Retinal pigment epithelial cell (primary cell): ENCODE results near the gene ARHGEF26.

ENCODE experiments used
- DNase-seq: peaks from one replicate; pipeline ENCODE4 v3.0.0-alpha.2; 2010; ENCODE audit warnings: low read depth
- H3K4me3 ChIP-seq: 2 replicates; pipeline ENCODE4 v1.5.1; 2011; ENCODE audit warnings: mild to moderate bottlenecking, low read length, control low read depth, moderate library complexity
- CTCF ChIP-seq: conservative IDR thresholded peaks from 2 replicates; pipeline ENCODE4 v1.5.1; 2011; ENCODE audit warnings: low read depth, low read length, control low read depth, inconsistent platforms

Gene ARHGEF26

GRCh38 chr3:154129625-154130024 is 8.4 kb downstream of the ARHGEF26 start:
- TF ChIP-seq CTCF = no peak
- DNase-seq = no peak

GRCh38 chr3:154130540-154130939 is 9.3 kb downstream of the ARHGEF26 start:
- no peak for TF ChIP-seq CTCF
- no peak overlapping the region for H3K4me3 ChIP-seq
- DNase-seq = no peak

More at GRCh38 chr3:154129625-154130024, 8.4 kb downstream of the ARHGEF26 start:
- H3K4me3 ChIP-seq = no peak overlapping the region

GRCh38 chr3:154131830-154132229 is 10.6 kb downstream of the ARHGEF26 start:
- no peak for TF ChIP-seq CTCF
- no peak overlapping the region for H3K4me3 ChIP-seq
- DNase-seq = no peak

- H3K4me3 ChIP-seq = no peak overlapping the region
- no peak for DNase-seq
- no peak for TF ChIP-seq CTCF
Measured at GRCh38 chr3:154132777-154133375, 11.7 kb downstream of the ARHGEF26 start.

GRCh38 chr3:154135511-154136173 is 14.5 kb downstream of the ARHGEF26 start:
- TF ChIP-seq CTCF = no peak
- no peak overlapping the region for H3K4me3 ChIP-seq
- no peak for DNase-seq

GRCh38 chr3:154137036-154137435 is 15.8 kb downstream of the ARHGEF26 start:
- no peak for TF ChIP-seq CTCF
- H3K4me3 ChIP-seq = no peak overlapping the region
- DNase-seq = no peak

- TF ChIP-seq CTCF = no peak
- no peak overlapping the region for H3K4me3 ChIP-seq
Measured at GRCh38 chr3:154139996-154140436, 18.8 kb downstream of the ARHGEF26 start.

More at GRCh38 chr3:154139996-154140436, 18.8 kb downstream of the ARHGEF26 start:
- no peak for DNase-seq
